Naive thymus-derived CD4-positive, alpha-beta T cell (primary cell): ENCODE data around the gene CREB3. TPM values are rescaled to one million over a fixed set of nuclear protein-coding genes. Genes with fewer than 3 reads are reported as not detected.

Source experiments
- ATAC-seq: fragments of 150-1000 bp; cut with Tn5 transposase; 2 replicates; pipeline ENCODE4 v1.10.0; 2021; ENCODE audit warnings: mild to moderate bottlenecking, moderate library complexity
- CTCF ChIA-PET: fragments of 350-600 bp; sonication (Branson Sonifier 250); formaldehyde crosslinking; loops from one replicate; lab custom pipeline; 2021; ENCODE audit warnings: antibody characterized with exemption; lab: Charles Lee
- POLR2A ChIA-PET: fragments of 350-600 bp; sonication (Branson Sonifier 250); formaldehyde crosslinking; loops from one replicate; lab custom pipeline; 2021; ENCODE audit warnings: antibody characterized with exemption, inconsistent platforms; lab: Charles Lee
- DNase-seq, 9 donors: peaks; one replicate each; pipeline versions ENCODE4 v3.0.0 to v3.0.0-alpha.2; 2020 to 2022; ENCODE audit warnings: mixed read lengths in 1 of 9
- H3K27ac ChIP-seq: one replicate; pipeline ENCODE4 v1.7.0; 2013; ENCODE audit warnings: mild to moderate bottlenecking, low read depth, low read length, moderate library complexity
- H3K27me3 ChIP-seq, 2 donors: one replicate each; pipeline ENCODE4 v1.7.0; 2013; ENCODE audit warnings: low read length in 2 of 2, mild to moderate bottlenecking in 2 of 2, moderate library complexity in 2 of 2; ENCODE audit not compliant: control insufficient read depth in 2 of 2, insufficient read depth in 2 of 2
- H3K36me3 ChIP-seq, 3 experiments: 1 replicate in 2 of 3; 2 replicates in 1 of 3; pipeline ENCODE4 v1.7.0; 2013; ENCODE audit warnings: low read length in 3 of 3, mild to moderate bottlenecking in 3 of 3, moderate library complexity in 1 of 3; ENCODE audit not compliant: insufficient read depth in 3 of 3, control insufficient read depth in 2 of 3
- H3K4me1 ChIP-seq, 2 donors: one replicate each; pipeline ENCODE4 v1.7.0; 2013; ENCODE audit warnings: low read length in 2 of 2, mild to moderate bottlenecking in 2 of 2, moderate library complexity in 1 of 2; ENCODE audit not compliant: control insufficient read depth in 2 of 2, insufficient read depth in 2 of 2
- H3K4me3 ChIP-seq: 2 replicates; pipeline ENCODE4 v1.7.0; 2013; ENCODE audit warnings: mild to moderate bottlenecking, low read length
- H3K9me3 ChIP-seq, 3 experiments: 1 replicate in 2 of 3; 2 replicates in 1 of 3; pipeline ENCODE4 v1.7.0; 2013; ENCODE audit warnings: low read length in 3 of 3; ENCODE audit not compliant: control insufficient read depth in 2 of 3
- H3K27ac Mint-ChIP-seq, 9 donors: one replicate each; pipeline ENCODE4 v1.8.0; 2020 to 2022; ENCODE audit warnings: mixed read lengths in 9 of 9, mild to moderate bottlenecking in 8 of 9, moderate library complexity in 5 of 9, inconsistent platforms in 2 of 9
- H3K27me3 Mint-ChIP-seq, 5 donors: one replicate each; pipeline ENCODE4 v1.8.0; 2021 to 2022; ENCODE audit warnings: mixed read lengths in 5 of 5, mild to moderate bottlenecking in 1 of 5
- H3K36me3 Mint-ChIP-seq, 5 donors: one replicate each; pipeline ENCODE4 v1.8.0; 2020 to 2022; ENCODE audit warnings: mixed read lengths in 5 of 5, mild to moderate bottlenecking in 3 of 5, inconsistent platforms in 1 of 5
- H3K4me1 Mint-ChIP-seq, 7 donors: one replicate each; pipeline ENCODE4 v1.8.0; 2020 to 2022; ENCODE audit warnings: mixed read lengths in 7 of 7, mild to moderate bottlenecking in 3 of 7, inconsistent platforms in 1 of 7
- H3K4me3 Mint-ChIP-seq, 10 donors: one replicate each; pipeline ENCODE4 v1.8.0; 2020 to 2022; ENCODE audit warnings: mild to moderate bottlenecking in 10 of 10, mixed read lengths in 10 of 10, moderate library complexity in 6 of 10, inconsistent platforms in 2 of 10
- H3K9me3 Mint-ChIP-seq, 11 donors: one replicate each; pipeline ENCODE4 v1.8.0; 2020 to 2022; ENCODE audit warnings: mixed read lengths in 11 of 11, mild to moderate bottlenecking in 4 of 11, inconsistent platforms in 1 of 11, moderate library complexity in 1 of 11
- intact Hi-C, 2 donors: fragments of 100-400 bp; cut with micrococcal nuclease; formaldehyde crosslinking; loops; one replicate each; pipeline ENCODE4 v1.15.1; 2023
- polyA plus RNA-seq, 2 donors: library from polyadenylated mRNA; unstranded; fragments of 300-500 nt; fragmentation: Illumina TruSeq; gene quantifications; one replicate each; pipeline ENCODE4 v1.2.3, GENCODE V29; 2021
- total RNA-seq, 6 experiments: library from RNA in 5 of 6; stranded (reverse) in 5 of 6; gene quantifications; 1 replicate in 5 of 6; 2 replicates in 1 of 6; pipeline ENCODE4 v1.2.3 and lab custom pipeline; 2021 to 2026

The CREB3 gene
- total and polyA plus RNA-seq, 7 experiments from 2014 or later: 13.4 to 40.2 (median 21.6) TPM

DNA sequence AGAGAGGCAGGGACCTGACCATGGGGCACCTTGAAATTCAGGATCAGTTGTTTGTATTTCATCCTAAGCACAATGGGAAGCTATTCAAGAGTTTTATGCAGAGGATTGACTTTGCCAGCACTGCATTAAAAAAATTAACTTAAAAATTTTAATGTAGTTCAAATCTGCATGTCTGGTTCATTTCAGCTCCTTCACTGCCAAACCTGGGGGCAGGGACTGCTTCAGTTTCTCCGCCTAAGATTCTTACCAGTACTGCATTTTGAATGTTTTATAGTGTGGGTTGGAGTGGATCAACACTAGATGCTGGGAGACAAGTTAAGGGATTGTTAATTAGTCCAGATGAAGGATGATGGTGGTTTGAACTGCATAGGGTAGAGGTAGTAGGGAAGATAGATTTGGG is 37.3 kb downstream of the CREB3 start:
- Histone ChIP-seq H3K27ac (no peak overlapping the region), H3K4me3 (no peak overlapping the region), H3K9me3 (no peaks in the 10 kb centered on the region), H3K36me3 (peaks cover 0 to 3% (median 0%) of the 10 kb centered on the region in 3 experiments), H3K27me3 (no peaks in the 10 kb centered on the region), H3K4me1 (no peaks in the 10 kb centered on the region)
- Mint-ChIP-seq H3K27me3 (no peaks in the 10 kb centered on the region), H3K36me3 (no peaks in the 10 kb centered on the region), H3K4me3 (no peak overlapping the region), H3K27ac (no peak overlapping the region), H3K9me3 (no peaks in the 10 kb centered on the region), H3K4me1 (peaks cover 0 to 25% (median 13%) of the 10 kb centered on the region in 7 donors)
- CTCF ChIA-PET: interaction anchor here (1.0 to 1.9 kb wide), 2 partner anchors 8 to 111 kb away, joined by 4 read pairs; no protein-coding TSS in a partner anchor
- intact Hi-C loops: no loop called here
- DNase-seq: no peak
- POLR2A ChIA-PET: no interaction called here
- ATAC-seq: no peak

DNA sequence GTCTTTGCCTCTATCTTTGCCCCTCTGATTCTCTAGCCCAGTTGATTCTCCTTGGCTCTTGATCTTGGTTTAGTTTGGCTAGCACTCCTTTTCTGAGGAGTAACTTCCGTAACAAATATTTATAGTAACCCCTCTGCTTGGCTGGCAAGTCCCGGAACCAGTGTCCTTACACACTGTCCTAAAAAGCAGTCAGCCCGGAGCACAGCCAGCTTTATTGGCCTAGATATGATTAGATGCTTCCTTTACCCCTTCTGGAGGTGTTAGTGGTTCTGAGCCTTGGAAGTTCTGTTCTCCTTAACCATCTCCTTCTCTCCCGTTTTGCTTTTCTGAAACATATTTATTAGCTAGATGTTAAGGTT is 38.6 kb downstream of the CREB3 start:
- CTCF ChIA-PET: interaction anchor here (1.3 kb wide), 1 partner anchor 20 kb away, joined by 5 read pairs; no protein-coding TSS in a partner anchor
- H3K9me3 Mint-ChIP-seq: no peaks in the 10 kb centered on the region
- intact Hi-C loops: no loop called here
- DNase-seq (no peak), ATAC-seq (no peak)
- no peak overlapping the region for H3K4me3 Mint-ChIP-seq
- POLR2A ChIA-PET: interaction anchor here (0.6 to 1.2 kb wide), 2 partner anchors 16 to 140 kb away, joined by 3 read pairs; no protein-coding TSS in a partner anchor
- peaks cover 0 to 32% (median 13%) of the 10 kb centered on the region in 7 donors for H3K4me1 Mint-ChIP-seq
- peaks cover 0 to 3% (median 0%) of the 10 kb centered on the region in 3 experiments for H3K36me3 ChIP-seq
- no peaks in the 10 kb centered on the region for H3K4me1 ChIP-seq
- H3K27ac Mint-ChIP-seq: no peak overlapping the region
- H3K27ac ChIP-seq: no peak overlapping the region
- no peaks in the 10 kb centered on the region for H3K27me3 Mint-ChIP-seq
- no peaks in the 10 kb centered on the region for H3K27me3 ChIP-seq
- H3K4me3 ChIP-seq: no peak overlapping the region
- no peaks in the 10 kb centered on the region for H3K36me3 Mint-ChIP-seq
- H3K9me3 ChIP-seq: no peaks in the 10 kb centered on the region

DNA sequence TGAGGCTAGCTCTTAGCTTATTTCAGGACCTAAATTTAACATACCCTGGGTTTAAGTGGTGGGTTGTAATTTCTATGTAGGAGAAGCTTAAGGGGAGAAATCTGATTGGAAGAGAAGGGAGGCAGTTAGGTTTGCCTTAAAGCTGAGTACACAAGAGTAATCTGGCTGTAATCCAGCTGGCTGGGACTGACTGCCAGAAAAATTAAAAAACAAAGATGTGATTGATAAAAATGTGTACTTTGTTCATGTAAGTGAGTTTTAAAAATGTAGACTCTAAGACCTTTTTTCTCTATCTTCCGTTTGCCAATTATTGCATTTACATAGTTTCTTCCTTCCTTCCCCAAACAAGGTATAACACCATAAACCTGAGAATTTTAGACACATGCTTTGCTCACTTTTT is 39.1 kb downstream of the CREB3 start:
- Mint-ChIP-seq H3K9me3 (no peaks in the 10 kb centered on the region), H3K4me3 (no peak overlapping the region), H3K27ac (no peak overlapping the region), H3K27me3 (no peaks in the 10 kb centered on the region), H3K4me1 (peaks cover 0 to 27% (median 9%) of the 10 kb centered on the region in 7 donors), H3K36me3 (no peaks in the 10 kb centered on the region)
- Histone ChIP-seq H3K27ac (no peak overlapping the region), H3K9me3 (no peaks in the 10 kb centered on the region), H3K4me3 (no peak overlapping the region), H3K36me3 (peaks cover 0 to 3% (median 0%) of the 10 kb centered on the region in 3 experiments), H3K4me1 (no peaks in the 10 kb centered on the region), H3K27me3 (no peaks in the 10 kb centered on the region)
- CTCF ChIA-PET: interaction anchor here (0.6 to 1.3 kb wide), 2 partner anchors 16 to 19 kb away, joined by 3 to 5 read pairs; no protein-coding TSS in a partner anchor
- ATAC-seq (no peak), DNase-seq (no peak)
- POLR2A ChIA-PET: interaction anchor here (1.2 kb wide), 1 partner anchor 16 kb away, joined by 3 read pairs; no protein-coding TSS in a partner anchor
- intact Hi-C loops: no loop called here

DNA sequence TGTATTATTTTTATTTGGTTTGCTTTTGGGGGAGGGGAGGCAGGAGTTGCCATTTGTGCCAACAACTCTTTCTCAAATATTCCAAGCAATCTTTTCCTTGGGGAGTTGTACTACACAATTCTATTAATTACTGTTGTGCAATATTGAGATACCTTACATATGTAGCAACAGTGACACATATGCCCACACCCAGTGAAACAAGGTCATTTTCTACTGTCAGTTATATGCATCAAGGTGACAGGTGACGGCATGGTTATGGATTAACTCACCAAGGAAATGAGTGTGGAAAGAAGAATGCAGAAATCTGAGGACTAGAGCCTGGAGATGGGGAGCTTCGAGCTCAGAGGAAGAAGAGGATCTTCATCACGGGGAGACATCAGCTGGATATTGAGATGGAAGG is 39.5 kb downstream of the CREB3 start:
- H3K4me3 ChIP-seq: no peak overlapping the region
- no peak for ATAC-seq
- POLR2A ChIA-PET: interaction anchor here (1.2 kb wide), 1 partner anchor 17 kb away, joined by 3 read pairs; no protein-coding TSS in a partner anchor
- no peaks in the 10 kb centered on the region for H3K27me3 Mint-ChIP-seq
- no peak overlapping the region for H3K27ac ChIP-seq
- H3K27ac Mint-ChIP-seq: no peak overlapping the region
- H3K27me3 ChIP-seq: no peaks in the 10 kb centered on the region
- H3K4me1 Mint-ChIP-seq: peaks cover 0 to 24% (median 9%) of the 10 kb centered on the region in 7 donors
- CTCF ChIA-PET: interaction anchor here (0.6 kb wide), 1 partner anchor 16 kb away, joined by 3 read pairs; no protein-coding TSS in a partner anchor
- DNase-seq: no peak
- H3K9me3 Mint-ChIP-seq: no peaks in the 10 kb centered on the region
- no peaks in the 10 kb centered on the region for H3K36me3 Mint-ChIP-seq
- H3K4me3 Mint-ChIP-seq: no peak overlapping the region
- H3K4me1 ChIP-seq: no peaks in the 10 kb centered on the region
- intact Hi-C loops: no loop called here
- peaks cover 0 to 3% (median 0%) of the 10 kb centered on the region in 3 experiments for H3K36me3 ChIP-seq
- H3K9me3 ChIP-seq: no peaks in the 10 kb centered on the region

DNA sequence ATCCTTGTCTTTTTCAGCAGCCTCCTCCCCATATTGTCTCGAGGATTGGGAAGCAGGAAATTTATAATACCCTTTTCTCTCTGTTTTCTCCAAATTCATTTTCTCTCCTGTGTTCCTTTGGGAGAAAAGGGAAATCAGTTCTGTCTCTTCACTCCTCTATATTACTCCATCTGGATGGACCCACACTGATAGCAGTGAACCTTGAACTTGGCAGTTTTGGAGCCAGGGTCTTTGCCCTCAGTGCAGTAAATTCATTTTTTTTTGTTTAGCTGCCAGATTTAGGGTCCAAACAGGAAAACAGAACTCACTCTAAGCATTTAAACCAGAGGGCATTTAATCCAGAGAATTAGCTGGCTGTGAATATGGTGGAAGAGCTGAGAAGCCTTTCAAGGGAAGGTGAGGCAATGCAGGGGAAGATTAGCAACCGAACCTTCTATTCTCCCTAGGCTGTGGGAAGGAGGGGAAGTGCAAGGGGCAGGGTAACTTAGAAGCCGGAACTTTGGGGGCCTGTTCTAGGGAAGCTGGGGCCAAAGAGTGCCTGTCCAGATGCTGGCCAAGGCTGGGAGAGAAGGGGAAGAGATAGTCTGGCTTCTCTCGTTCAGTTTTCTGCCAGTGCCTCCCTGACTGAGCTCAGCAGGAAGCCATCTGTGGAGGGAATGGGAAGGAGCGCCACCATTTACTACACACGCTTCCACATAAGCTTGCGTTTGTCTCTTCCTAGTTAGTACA is 42.6 kb downstream of the CREB3 start:
- Mint-ChIP-seq H3K27me3 (no peaks in the 10 kb centered on the region), H3K36me3 (peaks cover 0 to 10% (median 3%) of the 10 kb centered on the region in 5 donors), H3K27ac (peak overlapping the region in 2 of 9 donors; percentile 58 to 80)

DNA sequence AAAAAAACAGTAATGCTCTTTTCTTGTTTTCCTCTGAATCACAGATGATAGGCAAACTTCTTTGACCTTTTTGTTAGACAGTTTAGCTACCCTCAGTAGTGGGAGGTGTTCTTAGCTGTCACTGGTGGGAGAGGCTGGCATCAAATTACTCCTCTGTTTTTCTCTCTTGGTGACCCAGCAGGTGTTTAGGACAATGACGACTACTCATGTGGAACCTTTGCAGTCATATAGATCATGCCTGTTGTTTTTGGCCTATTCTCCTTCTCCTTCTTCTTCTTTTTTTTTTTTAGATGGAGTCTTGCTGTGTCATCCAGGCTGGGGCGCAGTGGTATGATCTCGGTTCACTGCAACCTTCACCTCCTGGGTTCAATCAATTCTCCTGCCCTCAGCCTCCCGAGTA is 43.6 kb downstream of the CREB3 start:
- no peaks in the 10 kb centered on the region for H3K27me3 Mint-ChIP-seq
- no peak for ATAC-seq
- Histone ChIP-seq H3K27me3 (no peaks in the 10 kb centered on the region), H3K4me3 (no peak overlapping the region), H3K9me3 (no peaks in the 10 kb centered on the region), H3K4me1 (no peaks in the 10 kb centered on the region), H3K27ac (no peak overlapping the region), H3K36me3 (peaks cover 0 to 3% (median 0%) of the 10 kb centered on the region in 3 experiments)
- intact Hi-C loops: no loop called here
- H3K36me3 Mint-ChIP-seq: peaks cover 0 to 17% (median 7%) of the 10 kb centered on the region in 5 donors
- H3K9me3 Mint-ChIP-seq: no peaks in the 10 kb centered on the region
- DNase-seq: no peak
- H3K4me1 Mint-ChIP-seq: peaks cover 0 to 19% (median 3%) of the 10 kb centered on the region in 7 donors
- H3K27ac Mint-ChIP-seq: no peak overlapping the region
- CTCF ChIA-PET: interaction anchor here (0.6 to 0.8 kb wide), 2 partner anchors 45 to 117 kb away, joined by 3 to 4 read pairs; no protein-coding TSS in a partner anchor
- POLR2A ChIA-PET: interaction anchor here (1.4 kb wide), 1 partner anchor 36 kb away, joined by 4 read pairs; the partner anchor contains the start of gene SPAG8
- H3K4me3 Mint-ChIP-seq: no peak overlapping the region

More for the DNA sequence above, 42.6 kb downstream of the CREB3 start:
- Histone ChIP-seq H3K4me1 (no peaks in the 10 kb centered on the region), H3K27ac (no peak overlapping the region), H3K27me3 (no peaks in the 10 kb centered on the region), H3K9me3 (no peaks in the 10 kb centered on the region), H3K4me3 (no peak overlapping the region), H3K36me3 (peaks cover 0 to 3% (median 0%) of the 10 kb centered on the region in 3 experiments)
- ChIA-PET POLR2A (interaction anchor here (1.4 kb wide), 1 partner anchor 37 kb away, joined by 4 read pairs; the partner anchor contains the start of gene SPAG8), CTCF (interaction anchor here (0.9 kb wide), 1 partner anchor 15 kb away, joined by 3 read pairs; no protein-coding TSS in a partner anchor)
- Mint-ChIP-seq H3K4me3 (no peak overlapping the region), H3K9me3 (no peaks in the 10 kb centered on the region), H3K4me1 (peaks cover 0 to 19% (median under 1%) of the 10 kb centered on the region in 7 donors)
- DNase-seq: no peak
- no peak for ATAC-seq
- intact Hi-C loops: loop anchor here in 1 of 2 donors (2.0 kb wide), 1 partner anchor 18 kb away; no protein-coding TSS in a partner anchor
